Measurements from ENCODE around the gene GLT1D1. TPM values are rescaled to one million over a fixed set of nuclear protein-coding genes. Genes with fewer than 3 reads are reported as not detected.

GLT1D1 gene
- total and polyA plus RNA-seq, 2 of the 8 experiments (the other 6 are each of a cell fraction or from before 2014, with no cell fraction given) = 1.5 to 3.6 TPM

DNA sequence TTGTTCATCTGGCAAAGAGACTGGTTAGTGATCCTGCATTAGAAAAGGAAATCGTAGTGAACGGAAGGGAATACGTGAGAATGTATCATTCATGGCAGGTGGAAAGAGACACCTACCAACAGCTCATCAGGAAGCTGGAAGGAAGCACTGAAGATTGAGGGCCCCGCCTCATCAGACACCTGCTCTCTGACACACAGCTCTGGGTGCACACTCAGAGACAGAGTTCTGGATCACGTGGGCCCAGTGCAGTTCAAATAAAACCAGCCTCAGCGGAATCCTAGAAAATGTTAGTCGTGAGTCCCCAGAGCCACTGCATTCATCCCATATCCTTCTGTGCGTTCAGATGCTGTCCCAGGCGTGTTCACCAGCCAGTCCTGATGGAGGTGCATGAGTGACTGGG is 129.7 kb downstream of the GLT1D1 start:
- Histone ChIP-seq H2BK15ac (ENCODE audit: low read length) (no peak overlapping the region), H2AK5ac (ENCODE audit: low read depth, low read length) (no peak overlapping the region), H3K23ac (ENCODE audit: insufficient read length) (no peak overlapping the region), H3K79me1 (ENCODE audit: low read depth, low read length) (no peaks in the 10 kb centered on the region), H3K14ac (ENCODE audit: insufficient read length) (no peak overlapping the region), H3K9me3 (ENCODE audit: insufficient read depth in 2 of 2, low read depth in 1 of 2, low read length in 1 of 2) (no peaks in the 10 kb centered on the region), H3K4me1 (replicated peaks in 1 of 4; ENCODE audit: control insufficient read depth in 3 of 4, insufficient read depth in 4 of 4, low read length in 3 of 4) (peaks cover 0 to 22% (median 9%) of the 10 kb centered on the region in 4 experiments; a peak in 5 of 7 replicates), H4K20me1 (replicated peaks in 1 of 2; ENCODE audit: control insufficient read depth in 1 of 2, insufficient read depth in 2 of 2, low read length in 2 of 2) (no peaks in the 10 kb centered on the region), H3K27ac (ENCODE audit: low read depth, low read length) (no peak overlapping the region), H3K23me2 (ENCODE audit: low read depth, low read length) (no peaks in the 10 kb centered on the region), H2AFZ (ENCODE audit: low read length) (no peak overlapping the region), H3K18ac (ENCODE audit: extremely low read depth, low read length) (no peak overlapping the region), H3K9ac (replicated peaks in 1 of 4; ENCODE audit: extremely low read depth in 1 of 4, low read depth in 3 of 4, low read length in 3 of 4) (no peak overlapping the region), H2BK120ac (replicated peaks; ENCODE audit: low read depth, low read length) (no peak overlapping the region), H3K27me3 (replicated peaks in 1 of 4; ENCODE audit: control insufficient read depth in 3 of 4, extremely low read depth in 1 of 4, insufficient read depth in 3 of 4, low read length in 3 of 4) (no peaks in the 10 kb centered on the region), H2BK12ac (ENCODE audit: low read depth, low read length) (no peak overlapping the region), H3K4me2 (ENCODE audit: insufficient read depth in 1 of 2, low read depth in 2 of 2, low read length in 2 of 2) (no peak overlapping the region), H3K4ac (replicated peaks; ENCODE audit: insufficient read length, low read depth, low read length) (no peak overlapping the region), H3K79me2 (ENCODE audit: control insufficient read depth in 1 of 2, insufficient read depth in 2 of 2, low read length in 2 of 2) (no peaks in the 10 kb centered on the region), H4K91ac (replicated peaks; ENCODE audit: insufficient read length, low read length) (no peak overlapping the region), H2BK20ac (ENCODE audit: low read length) (no peak overlapping the region), H2BK5ac (ENCODE audit: low read depth, low read length) (no peak overlapping the region), H4K5ac (ENCODE audit: insufficient read length, low read depth, low read length) (no peak overlapping the region), H3K4me3 (ENCODE audit: extremely low read depth in 1 of 4, insufficient read depth in 2 of 4, low read depth in 3 of 4, low read length in 4 of 4) (no peak overlapping the region), H4K8ac (ENCODE audit: extremely low read depth, insufficient read depth, low read length) (no peak overlapping the region), H3K36me3 (ENCODE audit: control insufficient read depth in 2 of 4, insufficient read depth in 4 of 4, low read length in 3 of 4) (no peaks in the 10 kb centered on the region), H3K56ac (replicated peaks; ENCODE audit: insufficient read length, low read depth, low read length) (no peak overlapping the region)
- ChIA-PET CTCF (ENCODE audit: partially characterized antibody) (interaction anchor here (0.8 to 3.4 kb wide), 5 partner anchors 7 to 1031 kb away, joined by 4 to 20 read pairs (median 4); no protein-coding TSS in a partner anchor), POLR2A (ENCODE audit: partially characterized antibody) (interaction anchor here (2.5 kb wide), 1 partner anchor 13 kb away, joined by 9 read pairs; no protein-coding TSS in a partner anchor)
- WGBS, 2 experiments (ENCODE audit: extremely low coverage in 1 of 2, insufficient coverage in 1 of 2, insufficient read length in 1 of 2, insufficient replicate concordance in 2 of 2, low coverage in 1 of 2, low lambda C conversion rate in 2 of 2, missing lambda C conversion rate in 1 of 2) = 86% methylated on average over 9 of the region's 9 CpGs; no CpG with 5 or more reads in 1 of the 2 experiments
- no peak for DNase-seq (ENCODE audit: low read depth in 1 of 2, low spot score in 2 of 2)
- FAIRE-seq = no peak
- TF ChIP-seq NRF1 (IDR thresholded peaks at IDR 0.05; ENCODE audit: low read depth, low read length) (no peak), CEBPB (IDR thresholded peaks at IDR 0.05; ENCODE audit: low read depth, low read length) (no peak), HDAC6 (IDR thresholded peaks at IDR 0.05; ENCODE audit: low read depth, low read length) (no peak), ASH2L (IDR thresholded peaks at IDR 0.05; ENCODE audit: low read length) (no peak), ZNF274 (IDR thresholded peaks at IDR 0.05; ENCODE audit: borderline replicate concordance, extremely low read depth, low read length) (no peak), JUND (IDR thresholded peaks at IDR 0.05; ENCODE audit: low read length) (no peak), HDAC2 (IDR thresholded peaks at IDR 0.05; ENCODE audit: borderline replicate concordance in 1 of 2, low read depth in 2 of 2, low read length in 2 of 2) (no peak), RFX5 (IDR thresholded peaks at IDR 0.05; ENCODE audit: borderline replicate concordance, low read depth, low read length) (no peak), EGR1 (IDR thresholded peaks at IDR 0.05; ENCODE audit: borderline replicate concordance, low read depth, low read length) (no peak), SUZ12 (IDR thresholded peaks at IDR 0.05; ENCODE audit: low read length) (no peak), BCL11A (IDR thresholded peaks at IDR 0.05; ENCODE audit: low read depth in 2 of 2, low read length in 2 of 2) (no peak), TAF1 (IDR thresholded peaks at IDR 0.05; ENCODE audit: low read depth, low read length) (no peak), KDM1A (IDR thresholded peaks at IDR 0.05; ENCODE audit: borderline replicate concordance, low read length) (no peak)
- TF ChIP-seq, protein P1, sequence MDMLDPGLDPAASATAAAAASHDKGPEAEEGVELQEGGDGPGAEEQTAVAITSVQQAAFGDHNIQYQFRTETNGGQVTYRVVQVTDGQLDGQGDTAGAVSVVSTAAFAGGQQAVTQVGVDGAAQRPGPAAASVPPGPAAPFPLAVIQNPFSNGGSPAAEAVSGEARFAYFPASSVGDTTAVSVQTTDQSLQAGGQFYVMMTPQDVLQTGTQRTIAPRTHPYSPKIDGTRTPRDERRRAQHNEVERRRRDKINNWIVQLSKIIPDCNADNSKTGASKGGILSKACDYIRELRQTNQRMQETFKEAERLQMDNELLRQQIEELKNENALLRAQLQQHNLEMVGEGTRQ (IDR thresholded peaks at IDR 0.05; ENCODE audit: low read length) = no peak

Data from H1 (cell line).